Gastrocnemius medialis (tissue), 4 donors: Measurements from ENCODE around the gene MGAT5. TPM values are rescaled to one million over a fixed set of nuclear protein-coding genes. Genes with fewer than 3 reads are reported as not detected.

Source experiments
- ATAC-seq, 2 donors: fragments of 150-250 bp; one replicate each; pipeline ENCODE4 v1.9.1; 2016
- DNase-seq, 2 donors: peaks; one replicate each; pipeline ENCODE4 v3.0.0-alpha.2; 2019
- H3K27ac ChIP-seq, 4 donors: fragments of 200-600 bp; sonication (generic); 1 replicate in 1 of 4; 2 replicates in 3 of 4; pipeline ENCODE4 v1.5.1; 2016 to 2018; ENCODE audit warnings: mild to moderate bottlenecking in 2 of 4, moderate library complexity in 1 of 4
- H3K27me3 ChIP-seq, 3 donors: fragments of 200-600 bp; sonication (generic) in 2 of 3; 1 replicate in 1 of 3; 2 replicates in 2 of 3; pipeline versions ENCODE4 v1.5.1 to v1.6.0; 2016 to 2019; ENCODE audit warnings: mild to moderate bottlenecking in 1 of 3, moderate library complexity in 1 of 3
- H3K36me3 ChIP-seq, 2 donors: fragments of 200-600 bp; sonication (generic) in 1 of 2; one replicate each; pipeline ENCODE4 v1.5.1; 2017 to 2018
- H3K4me1 ChIP-seq, 2 donors: fragments of 200-600 bp; sonication (generic) in 1 of 2; one replicate each; pipeline ENCODE4 v1.5.1; 2016 to 2017; ENCODE audit warnings: mild to moderate bottlenecking in 2 of 2
- H3K4me3 ChIP-seq, 4 donors: fragments of 200-600 bp; sonication (generic) in 3 of 4; 1 replicate in 1 of 4; 2 replicates in 3 of 4; pipeline ENCODE4 v1.5.1; 2016 to 2019; ENCODE audit warnings: mild to moderate bottlenecking in 2 of 4
- H3K9me3 ChIP-seq, 3 donors: fragments of 200-600 bp; sonication (generic) in 2 of 3; 1 replicate in 1 of 3; 2 replicates in 2 of 3; pipeline ENCODE4 v1.5.1; 2016 to 2019
- POLR2A ChIP-seq, 2 donors: fragments of 450-650 bp; IDR thresholded peaks; one replicate each; pipeline ENCODE4 v1.6.1; 2017; ENCODE audit warnings: antibody characterized with exemption in 2 of 2, mild to moderate bottlenecking in 2 of 2, moderate library complexity in 2 of 2
- in situ Hi-C, 4 donors: fragments of 200-750 bp; cut with MboI; loops; one replicate each; pipeline versions ENCODE4 v1.15.0 to v1.8.0; 2017; ENCODE audit warnings: low sequenced_read_pairs in 4 of 4
- intact Hi-C: fragments of 100-400 bp; cut with DNase I; formaldehyde crosslinking; loops from one replicate; pipeline ENCODE4 v1.15.1; 2023; ENCODE audit warnings: low total_unique reads
- total RNA-seq, 4 donors: library from RNA; depleted of rRNA; stranded (reverse); fragments of >200 nt; gene quantifications; one replicate each; pipeline versions ENCODE4 v1.1.0 to v1.2.3, GENCODE V29; 2016
- TF ChIP-seq, protein P1 (sequence below), 5 experiments: fragments of 450-650 bp in 3 of 5; fragments of 200-600 bp in 2 of 5; sonication (generic) in 2 of 5; IDR thresholded peaks in 4 of 5; conservative IDR thresholded peaks in 1 of 5; 1 replicate in 4 of 5; 2 replicates in 1 of 5; pipeline ENCODE4 v1.5.1; 2016 to 2019; ENCODE audit warnings: antibody characterized with exemption in 5 of 5, mild to moderate bottlenecking in 3 of 5, moderate library complexity in 3 of 5

The MGAT5 gene
- total RNA-seq, 4 donors from 2014 or later, result 3.0 to 4.9 (median 3.3) TPM

DNA sequence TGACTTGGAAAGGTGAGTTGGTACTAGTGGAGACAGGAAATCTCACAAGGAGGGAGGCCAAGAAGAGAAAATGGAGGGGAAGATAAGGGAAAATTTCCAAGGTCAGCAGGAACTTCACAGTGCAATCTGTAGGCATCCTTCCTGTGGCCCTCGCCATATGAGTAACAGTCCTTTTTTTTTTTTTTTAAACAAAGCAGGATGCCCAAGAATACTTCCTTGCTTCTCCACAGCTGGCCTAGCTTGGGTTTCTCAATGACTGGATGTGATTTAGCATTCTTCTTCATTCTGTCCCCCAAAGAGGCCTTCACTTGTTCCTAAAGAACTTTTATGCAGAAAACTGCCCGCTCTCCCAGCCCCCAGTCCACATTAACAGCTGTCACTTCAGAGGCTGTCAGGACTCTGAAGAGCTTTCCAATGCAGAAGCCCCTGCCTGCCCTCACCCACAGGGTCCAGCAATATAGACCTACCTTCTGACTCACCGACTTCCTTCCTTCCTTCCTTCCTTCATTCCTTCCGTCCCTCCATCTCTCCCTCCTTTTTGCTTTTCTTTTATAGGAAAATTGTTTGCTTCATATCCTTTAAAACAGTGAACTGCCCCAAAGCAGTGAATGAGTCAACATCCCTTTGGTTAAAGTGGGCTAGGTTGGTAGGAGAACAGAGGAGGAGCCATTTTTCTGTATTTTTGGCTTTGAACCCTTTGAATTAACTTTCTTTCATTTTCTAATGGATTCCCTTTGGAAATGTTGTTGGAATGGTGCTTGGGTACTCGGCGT lies 172.0 kb downstream of the MGAT5 start:
- no peak overlapping the region for H3K4me3 ChIP-seq
- H3K36me3 ChIP-seq, result peaks cover 0 to 3% of the 10 kb centered on the region in 2 donors
- in situ Hi-C loops, result no loop called here
- H3K4me1 ChIP-seq, result peaks cover 5 to 11% of the 10 kb centered on the region in 2 donors
- no peak for DNase-seq
- H3K27ac ChIP-seq, result no peak overlapping the region
- TF ChIP-seq, protein P1, sequence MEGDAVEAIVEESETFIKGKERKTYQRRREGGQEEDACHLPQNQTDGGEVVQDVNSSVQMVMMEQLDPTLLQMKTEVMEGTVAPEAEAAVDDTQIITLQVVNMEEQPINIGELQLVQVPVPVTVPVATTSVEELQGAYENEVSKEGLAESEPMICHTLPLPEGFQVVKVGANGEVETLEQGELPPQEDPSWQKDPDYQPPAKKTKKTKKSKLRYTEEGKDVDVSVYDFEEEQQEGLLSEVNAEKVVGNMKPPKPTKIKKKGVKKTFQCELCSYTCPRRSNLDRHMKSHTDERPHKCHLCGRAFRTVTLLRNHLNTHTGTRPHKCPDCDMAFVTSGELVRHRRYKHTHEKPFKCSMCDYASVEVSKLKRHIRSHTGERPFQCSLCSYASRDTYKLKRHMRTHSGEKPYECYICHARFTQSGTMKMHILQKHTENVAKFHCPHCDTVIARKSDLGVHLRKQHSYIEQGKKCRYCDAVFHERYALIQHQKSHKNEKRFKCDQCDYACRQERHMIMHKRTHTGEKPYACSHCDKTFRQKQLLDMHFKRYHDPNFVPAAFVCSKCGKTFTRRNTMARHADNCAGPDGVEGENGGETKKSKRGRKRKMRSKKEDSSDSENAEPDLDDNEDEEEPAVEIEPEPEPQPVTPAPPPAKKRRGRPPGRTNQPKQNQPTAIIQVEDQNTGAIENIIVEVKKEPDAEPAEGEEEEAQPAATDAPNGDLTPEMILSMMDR (IDR thresholded peaks at IDR 0.05 in 4 of 5, conservative IDR thresholded peaks at IDR 0.05 in 1 of 5), result no peak
- TF ChIP-seq POLR2A (IDR thresholded peaks at IDR 0.05), result no peak
- intact Hi-C loops, result no loop called here
- no peak for ATAC-seq
- H3K27me3 ChIP-seq, result no peaks in the 10 kb centered on the region
- H3K9me3 ChIP-seq, result no peaks in the 10 kb centered on the region

DNA sequence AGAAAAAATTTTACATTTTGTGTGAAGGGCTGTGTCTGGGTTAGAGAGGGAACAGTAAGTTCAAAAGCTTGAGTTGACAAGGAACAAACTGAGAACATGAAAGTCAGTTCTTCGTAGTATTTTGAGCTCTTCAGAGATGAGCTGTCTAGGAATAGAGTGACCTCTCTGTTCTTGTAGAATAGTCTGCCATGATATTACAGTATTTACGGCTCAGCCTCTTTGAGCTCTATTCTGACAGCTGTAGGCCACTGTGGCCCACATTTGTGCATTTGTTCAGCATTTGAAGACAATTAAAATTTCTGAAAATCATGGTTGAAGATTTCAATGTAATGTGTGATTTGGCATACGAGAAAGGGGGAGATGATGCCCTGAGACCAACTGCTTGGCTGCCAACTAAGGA lies 172.8 kb downstream of the MGAT5 start:
- ATAC-seq, result no peak

DNA sequence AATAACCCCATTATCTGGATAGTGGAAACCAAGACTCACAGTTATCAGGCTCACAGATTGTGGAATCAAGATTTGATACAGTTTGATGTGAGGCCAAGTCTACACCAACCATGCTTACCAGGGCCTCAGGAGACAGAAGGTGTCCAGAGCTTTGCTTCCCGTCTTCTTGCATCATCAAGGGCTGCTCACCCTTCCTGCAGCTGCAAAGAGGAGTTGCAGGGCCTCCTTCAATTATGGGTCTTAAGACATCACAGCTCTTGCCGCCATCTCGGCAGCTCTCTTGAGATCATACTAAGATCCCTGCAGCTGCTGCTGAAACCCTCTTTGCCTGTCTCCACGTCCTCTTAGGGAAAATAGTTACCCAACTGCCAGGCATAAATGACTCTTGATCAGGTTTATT lies 176.0 kb downstream of the MGAT5 start:
- H3K4me1 ChIP-seq, result no peaks in the 10 kb centered on the region
- TF ChIP-seq, protein P1 (IDR thresholded peaks at IDR 0.05 in 4 of 5, conservative IDR thresholded peaks at IDR 0.05 in 1 of 5), result no peak
- TF ChIP-seq POLR2A (IDR thresholded peaks at IDR 0.05), result no peak
- in situ Hi-C loops (no loop called here), intact Hi-C loops (no loop called here)
- H3K27me3 ChIP-seq, result no peaks in the 10 kb centered on the region
- no peak overlapping the region for H3K4me3 ChIP-seq
- H3K27ac ChIP-seq, result no peak overlapping the region
- no peaks in the 10 kb centered on the region for H3K36me3 ChIP-seq
- no peak for ATAC-seq
- DNase-seq, result no peak
- H3K9me3 ChIP-seq, result no peaks in the 10 kb centered on the region

More for the DNA sequence above, 172.8 kb downstream of the MGAT5 start:
- Histone ChIP-seq H3K4me3 (no peak overlapping the region), H3K4me1 (peaks cover 0 to 4% of the 10 kb centered on the region in 2 donors), H3K9me3 (no peaks in the 10 kb centered on the region), H3K27ac (no peak overlapping the region), H3K27me3 (no peaks in the 10 kb centered on the region), H3K36me3 (peaks cover 0 to 3% of the 10 kb centered on the region in 2 donors)
- intact Hi-C loops (no loop called here), in situ Hi-C loops (no loop called here)
- no peak for DNase-seq
- TF ChIP-seq, protein P1 (IDR thresholded peaks at IDR 0.05 in 4 of 5, conservative IDR thresholded peaks at IDR 0.05 in 1 of 5), result no peak
- TF ChIP-seq POLR2A (IDR thresholded peaks at IDR 0.05), result no peak

DNA sequence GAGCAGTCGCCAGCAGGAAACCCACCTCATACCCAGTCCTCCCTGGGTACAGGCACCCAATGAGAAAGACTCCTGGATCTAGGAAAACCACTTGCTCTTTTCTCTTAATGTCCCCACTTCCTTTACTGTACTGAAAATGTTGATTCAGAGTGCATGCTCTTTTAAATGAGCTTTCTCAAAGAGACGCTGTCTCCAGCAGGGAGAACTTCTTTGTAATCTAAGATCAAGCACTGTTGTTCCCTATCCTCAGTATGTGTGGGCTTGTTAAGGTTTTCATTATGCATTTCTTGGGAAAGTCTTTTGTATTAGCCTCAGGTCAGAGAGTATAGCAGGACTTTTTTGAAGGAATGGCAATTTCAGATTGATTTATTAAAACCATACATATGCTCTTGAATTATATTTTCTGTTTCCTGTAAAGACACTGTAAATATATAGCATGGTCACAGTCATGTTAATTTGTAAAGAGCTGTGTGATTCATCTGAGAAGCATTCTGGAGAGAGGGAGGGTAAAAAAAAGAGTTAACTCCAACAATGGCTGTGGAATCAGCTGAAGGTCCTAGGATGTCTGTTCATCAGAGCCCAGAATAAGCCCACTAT lies 178.1 kb downstream of the MGAT5 start:
- TF ChIP-seq POLR2A (IDR thresholded peaks at IDR 0.05), result no peak
- TF ChIP-seq, protein P1 (IDR thresholded peaks at IDR 0.05 in 4 of 5, conservative IDR thresholded peaks at IDR 0.05 in 1 of 5), result no peak
- Histone ChIP-seq H3K4me1 (no peaks in the 10 kb centered on the region), H3K27me3 (no peaks in the 10 kb centered on the region), H3K4me3 (no peak overlapping the region), H3K9me3 (no peaks in the 10 kb centered on the region), H3K27ac (no peak overlapping the region), H3K36me3 (no peaks in the 10 kb centered on the region)
- in situ Hi-C loops, result no loop called here
- intact Hi-C loops, result no loop called here
- ATAC-seq, result no peak
- no peak for DNase-seq
